HepG2 (cell line): ENCODE data around the gene KCTD16. TPM values are rescaled to one million over a fixed set of nuclear protein-coding genes. Genes with fewer than 3 reads are reported as not detected.

Experiments used
- ATAC-seq: fragments of 200-7000 bp; cut with Tn5 transposase; 3 replicates; pipeline ENCODE4 v1.9.1; 2020; ENCODE audit warnings: mild to moderate bottlenecking, moderate library complexity
- BruUV-seq: library from RNA; stranded (reverse); fragments of 400-500 nt; replicated peaks from 2 replicates; lab custom pipeline; 2021; lab: Mats Ljungman, UMichigan
- CTCF ChIA-PET: fragments of 300-600 bp; formaldehyde crosslinking; extraction: SDS; loops from one replicate; lab custom pipeline; 2021; ENCODE audit warnings: low total read pairs, inconsistent platforms, low intra/inter-chr PET ratio; lab: Yijun Ruan, JAX
- POLR2A ChIA-PET: fragments of 350-600 bp; sonication (Branson Sonifier 250); formaldehyde crosslinking; loops from one replicate; lab custom pipeline; 2020; ENCODE audit warnings: antibody characterized with exemption, inconsistent platforms; lab: Yijun Ruan, JAX
- DNase-seq: peaks from one replicate; pipeline ENCODE4 v3.0.0-alpha.2; 2015; ENCODE audit warnings: low spot score
- FAIRE-seq: peaks from 3 replicates; lab custom pipeline; 2011; peaks lifted over from hg19 to GRCh38; lab: Jason Lieb, UNC
- H2AFZ ChIP-seq: one replicate; pipeline ENCODE4 v1.6.1; 2011; ENCODE audit warnings: low read length, inconsistent platforms
- H3K27ac ChIP-seq: fragments of 300-600 bp; 3 replicates; pipeline ENCODE4 v1.8.0; 2011; ENCODE audit warnings: mixed run types, mild to moderate bottlenecking, mixed read lengths, low read length, inconsistent platforms; ENCODE audit not compliant: insufficient read depth; ENCODE audit errors: extremely low read length
- H3K27me3 ChIP-seq, 2 experiments: fragments of 200-600 bp in 1 of 2; 2 replicates in 1 of 2; 3 replicates in 1 of 2; pipeline versions ENCODE4 v1.6.0 to v1.8.0; 2011; ENCODE audit warnings: low read length in 2 of 2, mild to moderate bottlenecking in 2 of 2, moderate library complexity in 2 of 2, inconsistent platforms in 1 of 2; ENCODE audit not compliant: insufficient read depth in 2 of 2, control insufficient read depth in 1 of 2
- H3K36me3 ChIP-seq, 2 experiments: fragments of 200-600 bp in 1 of 2; replicated peaks in 1 of 2; 2 replicates in 1 of 2; 3 replicates in 1 of 2; pipeline versions ENCODE4 v1.5.1 to v1.8.0; 2011; ENCODE audit warnings: low read length in 2 of 2, inconsistent platforms in 1 of 2; ENCODE audit not compliant: insufficient read depth in 2 of 2, control insufficient read depth in 1 of 2
- H3K4me1 ChIP-seq: 2 replicates; pipeline ENCODE4 v1.5.1; 2012; ENCODE audit warnings: low read length, inconsistent platforms; ENCODE audit not compliant: insufficient read depth
- H3K4me2 ChIP-seq: 2 replicates; pipeline ENCODE4 v1.6.0; 2011; ENCODE audit warnings: low read depth, low read length, inconsistent platforms
- H3K4me3 ChIP-seq, 3 experiments: fragments of 200-600 bp in 1 of 3; sonication (generic), shearing (Covaris generic) in 1 of 3; replicated peaks in 1 of 3; 2 replicates each; pipeline ENCODE4 v1.5.1; 2011 to 2016; ENCODE audit warnings: low read length in 3 of 3, inconsistent platforms in 2 of 3, low read depth in 2 of 3, mild to moderate bottlenecking in 2 of 3, control low read depth in 1 of 3, mixed read lengths in 1 of 3; ENCODE audit not compliant: insufficient read depth in 1 of 3
- H3K79me2 ChIP-seq: one replicate; pipeline ENCODE4 v1.6.1; 2011; ENCODE audit warnings: low read length, inconsistent platforms; ENCODE audit not compliant: insufficient read depth
- H3K9ac ChIP-seq: 2 replicates; pipeline ENCODE4 v1.6.0; 2011; ENCODE audit warnings: mild to moderate bottlenecking, low read depth, low read length, inconsistent platforms; ENCODE audit not compliant: insufficient read depth
- H3K9me3 ChIP-seq: 2 replicates; pipeline ENCODE4 v1.5.1; 2012; ENCODE audit warnings: mild to moderate bottlenecking, low read length
- H4K20me1 ChIP-seq: 2 replicates; pipeline ENCODE4 v1.6.0; 2011; ENCODE audit warnings: inconsistent platforms, mild to moderate bottlenecking, low read length, moderate library complexity; ENCODE audit not compliant: insufficient read depth
- ARNTL ChIP-seq: sonication (generic); formaldehyde crosslinking; IDR thresholded peaks from 2 replicates; pipeline ENCODE4 v1.4.0; 2020; ENCODE audit warnings: mild to moderate bottlenecking, missing genetic modification reagents
- ATF7 ChIP-seq, 2 experiments: fragments of 450-650 bp in 1 of 2; sonication (generic) in 1 of 2; formaldehyde crosslinking in 1 of 2; IDR thresholded peaks; 2 replicates each; pipeline versions ENCODE4 v1.4.0 to v1.6.1; 2016 to 2020; ENCODE audit warnings: antibody characterized with exemption in 1 of 2, mild to moderate bottlenecking in 1 of 2, missing genetic modification reagents in 1 of 2
- CBX1 ChIP-seq: IDR thresholded peaks from one replicate; pipeline ENCODE4 v1.6.1; 2016; ENCODE audit warnings: antibody characterized with exemption, low read depth
- IRF2 ChIP-seq: IDR thresholded peaks from 2 replicates; pipeline ENCODE4 v1.6.1; 2018; ENCODE audit warnings: missing genetic modification reagents, missing compliant biosample characterization
- PAX8 ChIP-seq: sonication (generic); formaldehyde crosslinking; IDR thresholded peaks from 2 replicates; pipeline ENCODE4 v1.8.0; 2022; ENCODE audit warnings: mild to moderate bottlenecking, missing genetic modification reagents, borderline replicate concordance
- REL ChIP-seq: sonication (generic); formaldehyde crosslinking; conservative IDR thresholded peaks from 2 replicates; pipeline ENCODE4 v1.8.0; 2022; ENCODE audit warnings: mild to moderate bottlenecking, missing genetic modification reagents, moderate library complexity
- SCMH1 ChIP-seq: sonication (generic); formaldehyde crosslinking; IDR thresholded peaks from 2 replicates; pipeline ENCODE4 v1.9.0; 2021; ENCODE audit warnings: missing genetic modification reagents, mild to moderate bottlenecking, borderline replicate concordance
- ZZZ3 ChIP-seq: sonication (generic); formaldehyde crosslinking; IDR thresholded peaks from 2 replicates; pipeline ENCODE4 v1.4.0; 2020; ENCODE audit warnings: missing genetic modification reagents, mild to moderate bottlenecking, borderline replicate concordance
- WGBS: methylation state at CpG from one replicate; pipeline ENCODE4 v1.1.6; 2017; ENCODE audit warnings: low lambda C conversion rate; 5-methylcytosine and 5-hydroxymethylcytosine counted together
- in situ Hi-C: cut with HindIII; loops from 2 replicates; pipeline ENCODE4 v1.10.0; 2017; ENCODE audit warnings: low pct_unique_long_range_greater_than_20kb; ENCODE audit not compliant: extremely low pct_ligation_motif_present
- intact Hi-C: fragments of 100-400 bp; cut with micrococcal nuclease; formaldehyde crosslinking; loops from one replicate; pipeline ENCODE4 v1.10.0; 2022; ENCODE audit not compliant: unreplicated experiment
- polyA plus RNA-seq, 8 experiments: library from polyadenylated mRNA; depleted of rRNA in 3 of 8; stranded (reverse) in 7 of 8; unstranded in 1 of 8; fragments of >200 nt; fragmentation: Illumina TruSeq in 4 of 8; extraction: Trizol in 4 of 8; gene quantifications; 2 replicates each; pipeline versions ENCODE4 v1.2.1 to v1.2.3, GENCODE V29; 2011 to 2016; ENCODE audit warnings: low read depth in 4 of 8, missing spikeins in 1 of 8, mixed read lengths in 1 of 8; ENCODE audit not compliant: insufficient read depth in 1 of 8
- total RNA-seq, 5 experiments: library from RNA; depleted of rRNA; stranded (reverse); fragments of >200 nt; fragmentation: Illumina TruSeq; extraction: Trizol; gene quantifications; 2 replicates each; pipeline ENCODE4 v1.2.3, GENCODE V29; 2016; ENCODE audit warnings: low read depth in 1 of 5
- TF ChIP-seq, protein P1 (sequence below): sonication (generic); formaldehyde crosslinking; IDR thresholded peaks from 2 replicates; pipeline ENCODE4 v1.9.0; 2021; ENCODE audit warnings: mild to moderate bottlenecking, missing genetic modification reagents

Gene KCTD16
- total and polyA plus RNA-seq, 2 of the 13 experiments (the other 11 are each of a cell fraction or from before 2014, with no cell fraction given): 0.02 to 0.09 TPM

- no peak overlapping the region for H3K27ac ChIP-seq
- ChIA-PET POLR2A (no interaction called here), CTCF (no interaction called here)
- no peaks in the 10 kb centered on the region for H4K20me1 ChIP-seq
- no peaks in the 10 kb centered on the region for H3K27me3 ChIP-seq
- no peaks in the 10 kb centered on the region for H3K9me3 ChIP-seq
- no peak overlapping the region for H3K9ac ChIP-seq
- WGBS: 0% methylated on average over 1 of the region's 1 CpG
- TF ChIP-seq REL (CRISPR knock-in tag) (no peak), CBX1 (no peak), SCMH1 (CRISPR knock-in tag) (no peak), ARNTL (no peak), PAX8 (CRISPR knock-in tag) (no peak), ZZZ3 (CRISPR knock-in tag) (no peak), IRF2 (no peak), ATF7 (IDR thresholded peaks at IDR 0.05) (peak; percentile 47; the same call in 1 of the 2 replicates), ATF7 (CRISPR knock-in tag; IDR thresholded peaks at IDR 0.05) (no peak)
- TF ChIP-seq, protein P1, sequence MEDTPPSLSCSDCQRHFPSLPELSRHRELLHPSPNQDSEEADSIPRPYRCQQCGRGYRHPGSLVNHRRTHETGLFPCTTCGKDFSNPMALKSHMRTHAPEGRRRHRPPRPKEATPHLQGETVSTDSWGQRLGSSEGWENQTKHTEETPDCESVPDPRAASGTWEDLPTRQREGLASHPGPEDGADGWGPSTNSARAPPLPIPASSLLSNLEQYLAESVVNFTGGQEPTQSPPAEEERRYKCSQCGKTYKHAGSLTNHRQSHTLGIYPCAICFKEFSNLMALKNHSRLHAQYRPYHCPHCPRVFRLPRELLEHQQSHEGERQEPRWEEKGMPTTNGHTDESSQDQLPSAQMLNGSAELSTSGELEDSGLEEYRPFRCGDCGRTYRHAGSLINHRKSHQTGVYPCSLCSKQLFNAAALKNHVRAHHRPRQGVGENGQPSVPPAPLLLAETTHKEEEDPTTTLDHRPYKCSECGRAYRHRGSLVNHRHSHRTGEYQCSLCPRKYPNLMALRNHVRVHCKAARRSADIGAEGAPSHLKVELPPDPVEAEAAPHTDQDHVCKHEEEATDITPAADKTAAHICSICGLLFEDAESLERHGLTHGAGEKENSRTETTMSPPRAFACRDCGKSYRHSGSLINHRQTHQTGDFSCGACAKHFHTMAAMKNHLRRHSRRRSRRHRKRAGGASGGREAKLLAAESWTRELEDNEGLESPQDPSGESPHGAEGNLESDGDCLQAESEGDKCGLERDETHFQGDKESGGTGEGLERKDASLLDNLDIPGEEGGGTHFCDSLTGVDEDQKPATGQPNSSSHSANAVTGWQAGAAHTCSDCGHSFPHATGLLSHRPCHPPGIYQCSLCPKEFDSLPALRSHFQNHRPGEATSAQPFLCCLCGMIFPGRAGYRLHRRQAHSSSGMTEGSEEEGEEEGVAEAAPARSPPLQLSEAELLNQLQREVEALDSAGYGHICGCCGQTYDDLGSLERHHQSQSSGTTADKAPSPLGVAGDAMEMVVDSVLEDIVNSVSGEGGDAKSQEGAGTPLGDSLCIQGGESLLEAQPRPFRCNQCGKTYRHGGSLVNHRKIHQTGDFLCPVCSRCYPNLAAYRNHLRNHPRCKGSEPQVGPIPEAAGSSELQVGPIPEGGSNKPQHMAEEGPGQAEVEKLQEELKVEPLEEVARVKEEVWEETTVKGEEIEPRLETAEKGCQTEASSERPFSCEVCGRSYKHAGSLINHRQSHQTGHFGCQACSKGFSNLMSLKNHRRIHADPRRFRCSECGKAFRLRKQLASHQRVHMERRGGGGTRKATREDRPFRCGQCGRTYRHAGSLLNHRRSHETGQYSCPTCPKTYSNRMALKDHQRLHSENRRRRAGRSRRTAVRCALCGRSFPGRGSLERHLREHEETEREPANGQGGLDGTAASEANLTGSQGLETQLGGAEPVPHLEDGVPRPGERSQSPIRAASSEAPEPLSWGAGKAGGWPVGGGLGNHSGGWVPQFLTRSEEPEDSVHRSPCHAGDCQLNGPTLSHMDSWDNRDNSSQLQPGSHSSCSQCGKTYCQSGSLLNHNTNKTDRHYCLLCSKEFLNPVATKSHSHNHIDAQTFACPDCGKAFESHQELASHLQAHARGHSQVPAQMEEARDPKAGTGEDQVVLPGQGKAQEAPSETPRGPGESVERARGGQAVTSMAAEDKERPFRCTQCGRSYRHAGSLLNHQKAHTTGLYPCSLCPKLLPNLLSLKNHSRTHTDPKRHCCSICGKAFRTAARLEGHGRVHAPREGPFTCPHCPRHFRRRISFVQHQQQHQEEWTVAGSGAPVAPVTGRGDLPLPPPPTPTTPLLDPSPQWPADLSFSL (CRISPR knock-in tag): no peak
- DNase-seq (no peak), FAIRE-seq (no peak), ATAC-seq (no peak)
- in situ Hi-C loops: no loop called here
- intact Hi-C loops: no loop called here
- no peak overlapping the region for H2AFZ ChIP-seq
- no peak overlapping the region for H3K4me3 ChIP-seq
- no peaks in the 10 kb centered on the region for H3K36me3 ChIP-seq
- no peak overlapping the region for H3K4me2 ChIP-seq
- H3K4me1 ChIP-seq: no peaks in the 10 kb centered on the region
- H3K79me2 ChIP-seq: no peaks in the 10 kb centered on the region
- BruUV-seq: no TSS peak
Measured at GRCh38 chr5:144522698-144523097, 352.0 kb downstream of the KCTD16 start.
